Islet precursor cell (in vitro differentiated cells): Measurements from ENCODE around the gene HCRT.
A peak's percentile ranks its signal among the peaks of the same experiment; 100 is the strongest.
"Not testable (repeated sequence)": the region's sequence is repeated elsewhere in the genome, so short reads cannot be mapped to it uniquely, and the experiment has no call there.

Experiments used
- DNase-seq: peaks from one replicate; pipeline ENCODE4 v3.0.0-alpha.2; 2018

HCRT gene

DNA sequence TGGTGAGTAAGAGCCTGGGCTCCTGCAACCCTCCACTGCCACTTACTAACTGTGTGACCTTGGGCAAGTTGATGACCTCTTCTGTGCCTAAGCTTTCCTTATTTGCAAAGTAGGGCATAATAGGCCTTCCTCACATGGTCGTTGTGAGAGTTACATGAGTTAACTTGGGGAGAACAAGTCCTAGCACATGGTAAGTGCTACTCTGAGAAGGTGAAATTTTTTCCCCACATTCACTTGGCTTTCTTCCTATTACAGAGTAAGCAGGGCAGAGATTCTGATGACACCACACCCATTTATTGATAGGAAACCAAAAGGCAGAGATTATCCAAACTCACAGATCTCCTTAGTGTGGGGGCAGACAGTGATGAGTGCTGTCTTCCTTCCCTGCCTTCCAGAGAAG, 5.9 kb downstream of the HCRT start:
- no peak for DNase-seq

- no peak for DNase-seq
Observed at GRCh38 chr17:42178817-42179216, 6.4 kb downstream of the HCRT start.

- DNase-seq, result no peak
Observed at GRCh38 chr17:42177684-42178083, 7.6 kb downstream of the HCRT start.

DNA sequence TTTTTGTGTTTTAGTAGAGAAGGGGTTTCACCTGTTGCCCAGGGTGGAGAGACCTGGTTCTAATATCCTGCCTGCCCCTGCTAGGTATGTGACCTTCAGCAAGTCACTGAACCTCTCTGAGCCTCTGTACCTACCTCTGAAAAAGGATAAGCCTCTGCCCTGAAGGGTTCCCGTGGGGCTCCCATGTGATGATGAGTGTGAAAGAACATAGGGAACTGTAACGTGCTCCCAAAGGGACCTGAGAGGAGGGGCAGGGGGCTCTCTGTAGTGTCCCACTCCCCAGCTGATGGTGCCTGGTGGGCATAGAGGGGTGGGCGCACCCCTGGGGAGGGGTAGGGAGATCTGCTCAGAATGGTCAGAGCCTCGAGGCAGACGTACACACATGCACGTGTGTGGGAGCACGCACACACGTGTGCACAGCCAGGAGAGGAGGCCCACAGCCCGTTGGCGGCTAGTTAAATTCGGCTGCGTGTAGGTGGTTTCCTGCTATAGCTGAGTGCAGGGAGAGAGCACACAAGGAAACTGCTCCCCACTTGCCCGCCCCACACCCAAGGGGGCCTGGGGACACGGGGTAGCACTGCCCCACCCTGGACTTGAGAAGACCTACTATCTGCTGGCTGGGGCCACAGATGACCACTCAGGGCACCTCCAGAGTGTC, 11.0 kb downstream of the HCRT start:
- DNase-seq, result no peak

DNA sequence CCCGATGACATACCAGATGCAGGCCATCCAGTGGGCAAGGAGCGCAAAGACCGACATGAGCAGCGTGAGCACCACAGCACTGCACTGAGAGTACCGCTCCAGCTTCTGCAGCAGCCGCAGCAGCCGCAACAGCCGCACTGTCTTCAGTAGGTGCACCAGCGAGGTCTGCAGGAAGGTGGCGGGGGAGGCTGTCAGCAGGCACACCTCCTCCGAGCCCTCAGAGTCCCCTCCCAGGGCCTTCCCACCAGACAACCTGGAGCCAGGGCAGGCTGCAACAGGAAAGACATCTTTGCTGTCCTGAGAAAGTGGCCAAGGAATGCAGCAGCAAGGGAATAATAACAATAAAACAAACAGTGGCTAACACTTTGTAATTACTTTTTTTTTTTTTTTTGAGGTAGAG, 13.4 kb downstream of the HCRT start:
- peak; percentile 90 for DNase-seq

GRCh38 chr17:42169351-42169750, 15.9 kb downstream of the HCRT start:
- DNase-seq, result no peak

DNA sequence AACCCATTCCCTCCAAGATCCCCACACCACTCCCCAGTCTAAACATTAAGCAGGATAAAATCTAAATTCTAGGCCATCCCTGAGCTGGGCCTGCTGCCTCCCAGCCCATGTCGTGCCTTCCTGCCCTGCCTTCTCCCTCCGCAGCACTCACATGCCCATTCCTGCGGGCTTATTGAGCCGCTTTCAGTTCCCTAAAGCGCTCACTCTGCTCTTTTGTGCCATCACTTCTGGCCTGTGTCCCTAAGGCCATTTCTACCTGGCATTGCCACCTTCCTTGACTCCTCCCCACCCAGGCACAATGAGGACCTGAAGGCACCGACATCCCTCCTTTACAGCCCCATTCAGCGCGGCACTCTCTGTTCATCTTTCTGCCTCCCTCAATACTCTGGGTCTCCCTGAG, 17.4 kb downstream of the HCRT start:
- no peak for DNase-seq

DNA sequence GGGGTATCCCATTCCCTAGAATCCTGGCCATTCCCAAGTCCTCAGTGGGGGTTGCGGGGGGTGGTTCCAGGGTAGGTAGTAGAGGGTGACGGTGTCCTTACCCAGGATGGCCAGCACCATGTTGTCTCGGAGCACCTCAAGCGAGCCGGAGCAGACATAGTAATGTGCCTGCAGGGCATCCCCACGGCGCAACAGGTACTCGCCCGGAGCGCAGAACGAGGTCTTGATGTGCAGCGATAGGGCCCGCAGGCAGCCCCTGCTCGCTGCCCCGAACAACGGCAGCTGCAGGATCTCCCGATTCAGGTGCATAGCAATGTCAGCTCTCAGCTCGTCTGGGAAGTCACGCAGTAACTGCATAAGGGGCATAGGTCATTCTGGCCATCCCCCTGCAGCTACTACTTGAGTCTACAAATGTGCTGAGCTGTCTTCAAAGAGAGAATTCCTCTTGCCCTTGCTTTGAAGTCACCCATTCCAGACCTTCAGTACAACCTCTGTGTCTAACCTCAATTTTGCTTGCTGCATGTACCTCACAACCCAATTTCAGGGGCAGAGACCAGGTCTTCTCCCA, 19.0 kb downstream of the HCRT start:
- DNase-seq, result no peak

GRCh38 chr17:42165751-42166150, 19.5 kb downstream of the HCRT start:
- no peak for DNase-seq

DNA sequence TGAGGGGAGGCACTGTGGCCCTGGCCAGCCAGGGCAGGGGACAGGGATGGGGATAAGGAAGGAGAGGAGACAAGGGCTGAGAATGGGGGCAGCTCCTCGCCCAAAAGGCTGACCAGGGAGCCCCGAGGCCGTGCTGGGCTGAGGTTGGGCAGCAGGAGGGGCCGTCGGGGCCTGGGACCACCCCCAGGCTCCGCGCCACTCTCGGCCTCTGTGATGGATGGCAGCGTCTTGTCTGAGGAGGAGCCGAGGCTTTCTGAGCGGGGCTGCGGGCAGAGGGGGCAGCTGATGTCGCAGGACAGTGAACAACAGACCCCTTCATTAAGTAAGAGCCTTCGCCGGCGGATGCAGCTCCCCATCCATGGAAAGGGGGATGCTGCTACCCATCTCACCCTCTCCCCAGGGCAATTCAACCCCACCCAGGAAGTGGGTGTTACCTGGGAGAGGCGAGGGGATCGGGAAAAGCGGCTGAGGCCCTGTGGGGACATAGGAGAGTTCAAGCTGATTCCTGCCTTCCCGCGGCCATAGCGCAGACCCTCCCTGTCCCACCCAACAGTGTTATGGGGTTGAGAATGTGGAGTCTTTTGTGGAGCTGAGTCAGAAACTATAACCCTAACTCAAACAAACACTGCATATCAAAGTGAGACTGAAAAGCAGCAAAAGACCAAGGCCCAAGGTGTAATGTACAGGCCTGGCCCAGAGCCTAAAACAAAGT, 21.4 kb downstream of the HCRT start:
- no peak for DNase-seq

GRCh38 chr17:42163113-42163512, 22.1 kb downstream of the HCRT start:
- no peak for DNase-seq

DNA sequence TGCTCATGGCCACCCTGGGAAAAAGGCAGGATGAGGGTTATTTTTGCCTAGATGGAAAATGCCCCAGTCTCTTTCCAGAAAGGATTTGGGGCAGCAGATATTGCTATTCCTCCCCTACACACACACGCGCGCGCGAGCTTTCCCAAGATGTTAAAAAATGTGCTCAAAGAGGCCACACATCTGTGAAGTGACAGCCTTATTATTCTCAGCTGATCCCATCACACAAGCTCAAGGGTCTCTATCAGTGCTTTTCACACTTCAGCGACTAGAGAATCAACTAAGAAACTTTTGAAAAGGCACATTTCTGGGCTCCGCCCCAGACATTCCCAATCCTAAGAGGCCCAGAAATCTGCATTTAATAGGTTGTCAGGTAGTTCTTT, 24.7 kb downstream of the HCRT start:
- no peak for DNase-seq

DNA sequence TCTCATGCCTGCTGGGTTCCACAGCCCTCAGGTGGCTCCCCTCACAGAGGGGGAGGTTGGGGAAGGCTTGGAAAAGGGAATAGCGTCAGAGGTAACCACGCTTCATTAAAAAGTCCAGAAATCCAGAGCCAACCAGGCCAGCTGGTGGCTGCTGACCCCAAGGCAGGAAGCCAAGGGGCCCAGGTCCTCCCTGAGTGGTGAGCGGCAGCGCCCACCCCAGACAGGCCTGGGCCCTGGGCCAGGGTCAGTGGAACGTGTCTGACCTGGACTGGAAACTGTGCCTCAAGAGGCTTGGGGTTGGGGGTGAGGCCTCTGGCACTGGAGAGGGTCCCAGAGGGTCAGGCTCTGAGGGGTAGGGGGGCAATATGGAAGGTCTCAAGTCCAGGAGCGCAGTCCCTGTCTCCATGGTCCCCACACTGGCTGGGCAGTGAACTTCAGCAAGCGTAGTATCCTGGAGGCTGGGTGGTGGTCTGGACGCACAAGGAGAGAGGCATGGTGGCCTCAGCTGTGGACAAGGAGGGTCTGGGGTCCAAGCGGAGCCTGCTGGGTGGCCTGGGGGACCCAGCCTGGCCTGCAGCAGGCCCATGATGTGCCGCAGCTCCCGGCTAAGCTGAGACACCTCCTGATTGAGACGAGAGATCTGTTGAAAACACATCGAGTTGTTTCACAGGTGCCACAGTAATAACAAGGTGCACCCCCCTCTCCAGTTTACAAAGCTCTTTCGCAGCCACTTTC, 25.3 kb downstream of the HCRT start:
- no peak for DNase-seq

- DNase-seq, result peak; percentile 71
Observed at GRCh38 chr17:42155614-42156045, 29.6 kb downstream of the HCRT start.

GRCh38 chr17:42153919-42154742, 31.1 kb downstream of the HCRT start:
- DNase-seq, result peak; percentile 83

DNA sequence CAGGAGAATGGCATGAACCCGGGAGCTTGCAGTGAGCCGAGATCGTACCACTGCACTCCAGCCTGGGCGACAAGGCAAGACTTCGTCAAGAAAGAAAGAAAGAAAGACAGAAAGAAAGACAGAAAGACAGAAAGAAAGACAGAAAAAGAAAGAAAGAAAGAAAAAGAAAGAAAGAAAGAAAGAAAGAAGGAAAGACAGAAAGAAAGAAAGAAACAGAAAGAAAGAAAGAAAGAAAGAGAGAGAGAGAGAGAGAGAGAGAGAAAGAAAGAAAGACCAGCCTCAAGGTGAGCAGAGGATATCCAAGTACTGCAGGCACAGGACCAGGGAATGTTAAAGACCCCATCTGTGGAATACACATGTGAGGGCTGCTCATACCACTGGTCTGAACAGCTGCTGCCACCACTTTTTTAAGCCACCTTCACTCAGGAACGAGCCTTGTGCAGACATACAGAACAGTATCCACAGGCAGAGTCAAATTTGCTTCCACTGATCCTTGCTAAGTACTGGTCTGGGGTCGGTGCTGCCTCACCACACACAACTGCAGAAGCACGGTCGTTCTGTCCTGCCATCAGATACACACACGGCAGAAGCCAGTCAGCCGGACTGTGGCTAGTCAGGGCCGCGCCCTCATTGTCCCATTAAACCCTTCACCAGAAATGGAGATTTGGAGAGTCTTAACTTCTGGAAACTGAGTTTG, 38.2 kb downstream of the HCRT start:
- DNase-seq, result no peak

DNA sequence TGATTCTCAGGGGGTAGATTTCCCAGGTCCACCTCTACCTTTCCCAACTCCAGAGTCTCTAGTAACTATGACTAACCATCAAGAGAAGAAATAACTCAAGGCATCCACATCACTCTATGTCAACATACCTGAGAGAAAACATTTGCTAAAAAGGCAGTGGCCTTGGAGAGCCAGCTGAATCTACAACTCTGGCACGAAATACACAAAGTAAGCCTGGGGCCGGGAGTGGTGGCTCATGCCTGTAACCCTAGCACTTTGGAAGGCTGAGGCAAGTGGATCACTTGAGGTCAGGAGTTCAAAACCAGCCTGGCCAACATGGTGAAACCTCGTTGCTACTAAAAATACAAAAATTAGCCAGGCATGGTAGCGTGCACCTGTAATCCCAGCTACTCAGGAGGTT, 42.1 kb downstream of the HCRT start:
- not testable (repeated sequence) for DNase-seq

- no peak for DNase-seq
Observed at GRCh38 chr17:42142371-42142896, 42.8 kb downstream of the HCRT start.

GRCh38 chr17:42141382-42141781, 43.9 kb downstream of the HCRT start:
- no peak for DNase-seq

GRCh38 chr17:42140690-42141089, 44.6 kb downstream of the HCRT start:
- DNase-seq, result not testable (repeated sequence)

DNA sequence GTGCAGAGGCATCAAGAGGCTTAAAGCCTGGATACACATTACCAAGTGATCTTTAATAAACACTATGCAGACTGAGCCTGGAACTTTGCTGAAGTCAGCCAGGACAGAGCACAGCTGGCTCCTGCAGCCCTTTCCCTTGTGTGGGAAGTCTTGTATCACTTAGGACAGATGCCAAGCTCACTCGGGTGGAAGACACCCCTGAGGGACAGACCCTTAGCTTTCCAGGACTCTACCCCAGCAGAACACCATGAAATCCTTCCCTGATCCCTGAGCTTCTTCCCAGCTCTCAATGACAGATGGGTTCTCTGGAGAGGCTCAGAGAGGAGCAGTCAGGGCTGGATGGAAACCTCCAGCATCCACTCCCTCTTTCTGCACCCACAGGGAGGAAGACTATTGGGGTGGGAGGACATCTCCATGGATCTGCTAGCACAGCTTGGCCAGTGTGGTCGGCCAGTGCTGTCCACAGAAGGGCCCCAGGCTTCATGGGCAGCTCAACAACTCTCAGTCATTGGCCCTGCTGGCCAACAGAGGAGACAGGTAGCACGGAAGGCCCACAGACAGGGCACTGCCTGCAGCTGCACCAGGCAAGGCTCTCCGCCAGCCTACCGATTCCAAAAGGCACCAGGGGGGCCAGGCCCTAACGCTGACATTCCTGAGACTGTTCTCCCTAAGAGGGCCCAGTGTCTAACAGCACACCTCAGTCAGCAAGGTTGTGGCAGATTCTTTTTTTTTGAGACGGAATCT, 46.3 kb downstream of the HCRT start:
- no peak for DNase-seq
